Activated CD4-positive, alpha-beta T cell treated with anti-CD3 and anti-CD28 coated beads, Interleukin-2, Interleukin-4, amounts not matched to agents 100 ng/mL and 50 ng/mL, durations not matched to agents 16 hours and 8 hours (primary cell): ENCODE data around the gene TAMALIN.

ENCODE experiments used
- DNase-seq: peaks from one replicate; pipeline ENCODE4 v3.0.0-alpha.2; 2020; ENCODE audit warnings: low spot score

The TAMALIN gene

GRCh38 chr12:52014567-52015530 is 8.1 kb downstream of the TAMALIN start:
- no peak for DNase-seq

GRCh38 chr12:52015532-52016041 is 8.8 kb downstream of the TAMALIN start:
- DNase-seq, result no peak

GRCh38 chr12:52018433-52019112 is 11.8 kb downstream of the TAMALIN start:
- DNase-seq, result no peak

GRCh38 chr12:52019113-52019770 is 12.5 kb downstream of the TAMALIN start:
- no peak for DNase-seq

- no peak for DNase-seq
Observed at GRCh38 chr12:52020539-52021336, 14.0 kb downstream of the TAMALIN start.

- no peak for DNase-seq
Observed at GRCh38 chr12:52022841-52023181, 16.1 kb downstream of the TAMALIN start.

- DNase-seq, result peak; percentile 91
Observed at GRCh38 chr12:52023182-52023975, 16.6 kb downstream of the TAMALIN start.

- DNase-seq, result no peak
Observed at GRCh38 chr12:52023976-52024688, 17.4 kb downstream of the TAMALIN start.

- DNase-seq, result peak; percentile 82
Observed at GRCh38 chr12:52024845-52025230, 18.1 kb downstream of the TAMALIN start.

GRCh38 chr12:52026263-52026662 is 19.5 kb downstream of the TAMALIN start:
- DNase-seq, result no peak

- DNase-seq, result no peak
Observed at GRCh38 chr12:52027085-52027843, 20.5 kb downstream of the TAMALIN start.

- no peak for DNase-seq
Observed at GRCh38 chr12:52029685-52030084, 22.9 kb downstream of the TAMALIN start.

GRCh38 chr12:52032446-52032803 is 25.7 kb downstream of the TAMALIN start:
- no peak for DNase-seq

- DNase-seq, result peak; percentile 92
Observed at GRCh38 chr12:52032804-52033445, 26.2 kb downstream of the TAMALIN start.

GRCh38 chr12:52033446-52034140 is 26.8 kb downstream of the TAMALIN start:
- no peak for DNase-seq

- no peak for DNase-seq
Observed at GRCh38 chr12:52035190-52035589, 28.4 kb downstream of the TAMALIN start.

GRCh38 chr12:52035926-52036325 is 29.2 kb downstream of the TAMALIN start:
- DNase-seq, result no peak

- peak; percentile 64 for DNase-seq
Observed at GRCh38 chr12:52036587-52037171, 29.9 kb downstream of the TAMALIN start.
